HL-60 (cell line): ENCODE results near the gene SUFU.

Source experiments
- CTCF ChIP-seq: IDR thresholded peaks from one replicate; pipeline ENCODE4 v1.5.1; 2011; ENCODE audit warnings: low read length, control low read depth, inconsistent platforms; ENCODE audit not compliant: insufficient read depth
- GABPA ChIP-seq: IDR thresholded peaks from 2 replicates; pipeline ENCODE4 v1.6.1; 2012; ENCODE audit warnings: low read depth
- POLR2AphosphoS5 ChIP-seq: IDR thresholded peaks from 2 replicates; pipeline ENCODE4 v1.6.1; 2012; ENCODE audit warnings: low read depth
- REST ChIP-seq: IDR thresholded peaks from 2 replicates; pipeline ENCODE4 v1.6.1; 2012; ENCODE audit warnings: low read depth; ENCODE audit not compliant: insufficient replicate concordance

DNA sequence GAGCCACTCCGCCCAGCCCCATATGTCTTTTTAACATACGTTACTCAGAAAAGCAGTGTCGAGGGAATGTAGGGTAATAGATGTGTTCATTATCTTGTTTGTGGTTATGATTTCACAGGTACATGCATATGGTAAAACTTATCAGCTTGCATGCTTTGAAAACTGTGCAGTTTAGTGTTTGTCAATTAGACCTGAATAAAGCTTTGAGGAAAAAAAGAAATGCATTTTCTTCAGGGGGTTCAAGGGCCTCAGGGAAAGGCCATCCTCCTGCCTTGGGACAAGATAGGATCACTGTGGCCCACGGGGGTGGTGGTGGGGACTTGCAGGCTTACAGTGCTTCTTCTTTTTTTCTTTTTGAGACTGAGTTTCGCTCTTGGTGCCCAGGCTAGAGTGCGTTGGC is 36.5 kb upstream of the SUFU start:
- no peak for TF ChIP-seq CTCF
- TF ChIP-seq GABPA, result no peak
- TF ChIP-seq POLR2AphosphoS5, result no peak
- TF ChIP-seq REST, result no peak
